ENCODE measurements around the gene CCNB2. TPM values are rescaled to one million over a fixed set of nuclear protein-coding genes. Genes with fewer than 3 reads are reported as not detected.

The CCNB2 gene
- total and polyA plus RNA-seq, 9 of the 15 experiments (the other 6 are each of a cell fraction or from before 2014, with no cell fraction given), result 84.8 to 266 (median 124) TPM

DNA sequence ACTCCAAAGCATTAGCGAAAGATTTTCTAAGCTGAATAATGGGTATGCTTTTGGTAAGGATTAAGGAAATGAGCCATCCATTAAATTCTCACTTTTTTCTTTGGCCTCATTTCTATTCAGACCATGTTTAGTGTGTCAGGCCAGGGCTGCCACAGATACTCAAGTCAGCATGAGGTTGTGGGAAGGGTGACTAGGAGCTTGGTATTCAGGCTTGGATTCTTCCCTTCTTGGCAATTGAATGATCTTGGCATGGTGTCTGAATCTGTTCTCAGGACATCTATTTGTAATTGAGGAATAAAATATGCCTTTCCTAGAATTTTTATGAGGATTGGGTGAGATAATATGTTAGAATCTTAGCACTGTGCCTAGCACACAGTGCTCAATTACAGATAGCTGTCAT is 11.2 kb downstream of the CCNB2 start:
- Histone ChIP-seq H3K4me3 (no peak overlapping the region), H3K9ac (ENCODE audit: insufficient read depth in 1 of 2, low read depth in 2 of 2, low read length in 2 of 2) (no peak overlapping the region), H2AFZ (ENCODE audit: low read depth, low read length) (no peak overlapping the region), H4K20me1 (replicated peaks; ENCODE audit: control insufficient read depth, insufficient read depth, low read length) (no peaks in the 10 kb centered on the region; the same call in 1 of the 2 replicates), H3K36me3 (ENCODE audit: control insufficient read depth, insufficient read depth, low read length) (peaks cover 92% of the 10 kb centered on the region), H3K9me1 (ENCODE audit: control insufficient read depth, insufficient read depth, low read length) (no peaks in the 10 kb centered on the region), H3K27me3 (ENCODE audit: control insufficient read depth in 2 of 2, insufficient read depth in 2 of 2, low read length in 2 of 2) (no peaks in the 10 kb centered on the region), H3K79me2 (ENCODE audit: control insufficient read depth, insufficient read depth, low read length) (peaks cover 9% of the 10 kb centered on the region; the same call in 2 of the 3 replicates), H3K9me3 (replicated peaks; ENCODE audit: control insufficient read depth, insufficient read depth, low read depth, low read length) (no peaks in the 10 kb centered on the region), H3K27ac (ENCODE audit: extremely low read depth, low read depth, low read length) (no peak overlapping the region), H3K4me2 (ENCODE audit: insufficient read depth, low read length) (no peak overlapping the region), H3K4me1 (replicated peaks in 1 of 2; ENCODE audit: control insufficient read depth in 2 of 2, insufficient read depth in 2 of 2, low read length in 2 of 2) (peaks cover 0 to 4% of the 10 kb centered on the region in 2 experiments; a peak in 3 of 5 replicates)
- in situ Hi-C loops (cut with MboI), result no loop called here
- BruUV-seq (replicated peaks), result no TSS peak
- no peak for TF ChIP-seq ESRRB (CRISPR knock-in tag; IDR thresholded peaks at IDR 0.05; ENCODE audit: borderline replicate concordance)
- intact Hi-C loops (cut with micrococcal nuclease), result no loop called here
- POLR2A ChIA-PET, result interaction anchor here (0.9 to 4.4 kb wide), 2 partner anchors 9 to 11 kb away, joined by 3 to 27 read pairs; partner anchors contain the start of gene CCNB2
- FAIRE-seq, result no peak
- DNase-seq (ENCODE audit: extremely low read depth in 1 of 4, low spot score in 3 of 4), result no peak
- WGBS (ENCODE audit: insufficient coverage, low coverage, missing lambda C conversion rate), result 100% methylated on average over 1 of the region's 1 CpG
- ATAC-seq, result no peak
- CTCF ChIA-PET (ENCODE audit: low intra/inter-chr PET ratio), result no interaction called here

DNA sequence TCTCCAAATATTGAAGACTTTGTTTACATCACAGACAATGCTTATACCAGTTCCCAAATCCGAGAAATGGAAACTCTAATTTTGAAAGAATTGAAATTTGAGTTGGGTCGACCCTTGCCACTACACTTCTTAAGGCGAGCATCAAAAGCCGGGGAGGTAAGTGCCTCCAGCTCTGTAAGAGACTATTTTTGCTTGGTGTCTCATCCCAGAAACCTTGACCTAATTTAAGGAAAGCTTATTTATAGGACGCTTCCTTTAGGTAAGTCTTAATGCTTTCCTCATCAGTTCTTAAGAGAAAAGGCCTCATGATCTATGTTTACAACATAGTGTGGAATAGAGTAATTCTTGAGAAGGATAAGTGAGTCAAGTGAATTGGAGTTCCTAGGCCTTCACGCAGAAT is 11.8 kb downstream of the CCNB2 start:
- no peak overlapping the region for H3K9ac ChIP-seq (ENCODE audit: insufficient read depth in 1 of 2, low read depth in 2 of 2, low read length in 2 of 2)
- H3K4me3 ChIP-seq, result no peak overlapping the region
- in situ Hi-C loops (cut with MboI) (no loop called here), intact Hi-C loops (cut with micrococcal nuclease) (no loop called here)
- CTCF ChIA-PET (ENCODE audit: low intra/inter-chr PET ratio), result no interaction called here
- POLR2A ChIA-PET, result interaction anchor here (0.9 to 4.4 kb wide), 2 partner anchors 10 kb away, joined by 3 to 27 read pairs; partner anchors contain the start of gene CCNB2
- no peak overlapping the region for H2AFZ ChIP-seq (ENCODE audit: low read depth, low read length)
- no peak for DNase-seq (ENCODE audit: extremely low read depth in 1 of 4, low spot score in 3 of 4)
- H4K20me1 ChIP-seq (replicated peaks; ENCODE audit: control insufficient read depth, insufficient read depth, low read length), result no peaks in the 10 kb centered on the region; the same call in 1 of the 2 replicates
- H3K27me3 ChIP-seq (ENCODE audit: control insufficient read depth in 2 of 2, insufficient read depth in 2 of 2, low read length in 2 of 2), result no peaks in the 10 kb centered on the region
- peaks cover 88% of the 10 kb centered on the region for H3K36me3 ChIP-seq (ENCODE audit: control insufficient read depth, insufficient read depth, low read length)
- no peak overlapping the region for H3K4me2 ChIP-seq (ENCODE audit: insufficient read depth, low read length)
- no peaks in the 10 kb centered on the region for H3K4me1 ChIP-seq (replicated peaks in 1 of 2; ENCODE audit: control insufficient read depth in 2 of 2, insufficient read depth in 2 of 2, low read length in 2 of 2)
- TF ChIP-seq STAT5B (CRISPR knock-in tag; IDR thresholded peaks at IDR 0.05), result no peak
- H3K79me2 ChIP-seq (ENCODE audit: control insufficient read depth, insufficient read depth, low read length), result peaks cover 3% of the 10 kb centered on the region; the same call in 1 of the 3 replicates
- H3K9me3 ChIP-seq (replicated peaks; ENCODE audit: control insufficient read depth, insufficient read depth, low read depth, low read length), result no peaks in the 10 kb centered on the region
- no TSS peak for BruUV-seq (replicated peaks)
- H3K27ac ChIP-seq (ENCODE audit: extremely low read depth, low read depth, low read length), result no peak overlapping the region
- ATAC-seq, result no peak
- WGBS (ENCODE audit: insufficient coverage, low coverage, missing lambda C conversion rate), result 90% methylated on average over 6 of the region's 6 CpGs
- FAIRE-seq, result no peak
- H3K9me1 ChIP-seq (ENCODE audit: control insufficient read depth, insufficient read depth, low read length), result no peaks in the 10 kb centered on the region
